ENCODE data around the gene NECTIN1. TPM values are rescaled to one million over a fixed set of nuclear protein-coding genes. Genes with fewer than 3 reads are reported as not detected.

NECTIN1 gene
- total and polyA plus RNA-seq, 2 of the 13 experiments (the other 11 are each of a cell fraction or from before 2014, with no cell fraction given), result 3.9 to 7.3 TPM

DNA sequence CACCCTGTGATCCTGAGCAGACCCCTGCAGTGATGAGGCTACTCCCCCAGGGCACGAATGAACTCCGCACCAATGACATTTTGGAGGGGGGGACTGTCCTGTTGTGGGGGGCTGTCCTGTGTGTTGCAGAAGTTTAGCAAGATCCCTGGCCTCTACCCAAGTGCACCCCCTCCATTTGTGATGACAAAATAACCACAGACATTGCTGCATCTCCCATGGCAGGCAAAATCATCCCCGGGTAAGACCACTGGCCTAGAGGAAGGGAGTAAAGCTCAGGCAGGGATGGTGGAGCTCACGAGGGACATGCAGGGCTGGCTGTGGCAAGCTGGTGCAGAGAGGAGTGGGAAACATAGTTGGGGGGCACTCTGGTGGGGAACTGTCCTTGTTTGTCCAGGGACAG is 40.6 kb downstream of the NECTIN1 start (continued):
- TF ChIP-seq, protein P1, sequence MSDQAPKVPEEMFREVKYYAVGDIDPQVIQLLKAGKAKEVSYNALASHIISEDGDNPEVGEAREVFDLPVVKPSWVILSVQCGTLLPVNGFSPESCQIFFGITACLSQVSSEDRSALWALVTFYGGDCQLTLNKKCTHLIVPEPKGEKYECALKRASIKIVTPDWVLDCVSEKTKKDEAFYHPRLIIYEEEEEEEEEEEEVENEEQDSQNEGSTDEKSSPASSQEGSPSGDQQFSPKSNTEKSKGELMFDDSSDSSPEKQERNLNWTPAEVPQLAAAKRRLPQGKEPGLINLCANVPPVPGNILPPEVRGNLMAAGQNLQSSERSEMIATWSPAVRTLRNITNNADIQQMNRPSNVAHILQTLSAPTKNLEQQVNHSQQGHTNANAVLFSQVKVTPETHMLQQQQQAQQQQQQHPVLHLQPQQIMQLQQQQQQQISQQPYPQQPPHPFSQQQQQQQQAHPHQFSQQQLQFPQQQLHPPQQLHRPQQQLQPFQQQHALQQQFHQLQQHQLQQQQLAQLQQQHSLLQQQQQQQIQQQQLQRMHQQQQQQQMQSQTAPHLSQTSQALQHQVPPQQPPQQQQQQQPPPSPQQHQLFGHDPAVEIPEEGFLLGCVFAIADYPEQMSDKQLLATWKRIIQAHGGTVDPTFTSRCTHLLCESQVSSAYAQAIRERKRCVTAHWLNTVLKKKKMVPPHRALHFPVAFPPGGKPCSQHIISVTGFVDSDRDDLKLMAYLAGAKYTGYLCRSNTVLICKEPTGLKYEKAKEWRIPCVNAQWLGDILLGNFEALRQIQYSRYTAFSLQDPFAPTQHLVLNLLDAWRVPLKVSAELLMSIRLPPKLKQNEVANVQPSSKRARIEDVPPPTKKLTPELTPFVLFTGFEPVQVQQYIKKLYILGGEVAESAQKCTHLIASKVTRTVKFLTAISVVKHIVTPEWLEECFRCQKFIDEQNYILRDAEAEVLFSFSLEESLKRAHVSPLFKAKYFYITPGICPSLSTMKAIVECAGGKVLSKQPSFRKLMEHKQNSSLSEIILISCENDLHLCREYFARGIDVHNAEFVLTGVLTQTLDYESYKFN (CRISPR knock-in tag; conservative IDR thresholded peaks at IDR 0.05), result no peak
- no peak for TF ChIP-seq RELA (CRISPR knock-in tag; IDR thresholded peaks at IDR 0.05)
- TF ChIP-seq ZNF547 (CRISPR knock-in tag; IDR thresholded peaks at IDR 0.05), result no peak
- no peak for TF ChIP-seq TGIF2 (CRISPR knock-in tag; IDR thresholded peaks at IDR 0.05)
- TF ChIP-seq HOXA9 (CRISPR knock-in tag; IDR thresholded peaks at IDR 0.05; ENCODE audit: borderline replicate concordance), result no peak
- TF ChIP-seq RBFOX2 (IDR thresholded peaks at IDR 0.05; ENCODE audit: low read depth, low read length), result no peak
- no peak for TF ChIP-seq NFYB (CRISPR knock-in tag; IDR thresholded peaks at IDR 0.05)
- TF ChIP-seq NFRKB (IDR thresholded peaks at IDR 0.05), result no peak
- TF ChIP-seq, protein P2, sequence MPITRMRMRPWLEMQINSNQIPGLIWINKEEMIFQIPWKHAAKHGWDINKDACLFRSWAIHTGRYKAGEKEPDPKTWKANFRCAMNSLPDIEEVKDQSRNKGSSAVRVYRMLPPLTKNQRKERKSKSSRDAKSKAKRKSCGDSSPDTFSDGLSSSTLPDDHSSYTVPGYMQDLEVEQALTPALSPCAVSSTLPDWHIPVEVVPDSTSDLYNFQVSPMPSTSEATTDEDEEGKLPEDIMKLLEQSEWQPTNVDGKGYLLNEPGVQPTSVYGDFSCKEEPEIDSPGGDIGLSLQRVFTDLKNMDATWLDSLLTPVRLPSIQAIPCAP (CRISPR knock-in tag; IDR thresholded peaks at IDR 0.05; ENCODE audit: low read depth), result no peak
- TF ChIP-seq ZNF317 (CRISPR knock-in tag; IDR thresholded peaks at IDR 0.05), result no peak
- TF ChIP-seq ZNF556 (CRISPR knock-in tag; IDR thresholded peaks at IDR 0.05; ENCODE audit: borderline replicate concordance), result no peak
- TF ChIP-seq STAT5B (CRISPR knock-in tag; IDR thresholded peaks at IDR 0.05), result no peak
- TF ChIP-seq, protein P3, sequence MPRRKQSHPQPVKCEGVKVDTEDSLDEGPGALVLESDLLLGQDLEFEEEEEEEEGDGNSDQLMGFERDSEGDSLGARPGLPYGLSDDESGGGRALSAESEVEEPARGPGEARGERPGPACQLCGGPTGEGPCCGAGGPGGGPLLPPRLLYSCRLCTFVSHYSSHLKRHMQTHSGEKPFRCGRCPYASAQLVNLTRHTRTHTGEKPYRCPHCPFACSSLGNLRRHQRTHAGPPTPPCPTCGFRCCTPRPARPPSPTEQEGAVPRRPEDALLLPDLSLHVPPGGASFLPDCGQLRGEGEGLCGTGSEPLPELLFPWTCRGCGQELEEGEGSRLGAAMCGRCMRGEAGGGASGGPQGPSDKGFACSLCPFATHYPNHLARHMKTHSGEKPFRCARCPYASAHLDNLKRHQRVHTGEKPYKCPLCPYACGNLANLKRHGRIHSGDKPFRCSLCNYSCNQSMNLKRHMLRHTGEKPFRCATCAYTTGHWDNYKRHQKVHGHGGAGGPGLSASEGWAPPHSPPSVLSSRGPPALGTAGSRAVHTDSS (CRISPR knock-in tag; conservative IDR thresholded peaks at IDR 0.05), result no peak
- TF ChIP-seq, protein P4, sequence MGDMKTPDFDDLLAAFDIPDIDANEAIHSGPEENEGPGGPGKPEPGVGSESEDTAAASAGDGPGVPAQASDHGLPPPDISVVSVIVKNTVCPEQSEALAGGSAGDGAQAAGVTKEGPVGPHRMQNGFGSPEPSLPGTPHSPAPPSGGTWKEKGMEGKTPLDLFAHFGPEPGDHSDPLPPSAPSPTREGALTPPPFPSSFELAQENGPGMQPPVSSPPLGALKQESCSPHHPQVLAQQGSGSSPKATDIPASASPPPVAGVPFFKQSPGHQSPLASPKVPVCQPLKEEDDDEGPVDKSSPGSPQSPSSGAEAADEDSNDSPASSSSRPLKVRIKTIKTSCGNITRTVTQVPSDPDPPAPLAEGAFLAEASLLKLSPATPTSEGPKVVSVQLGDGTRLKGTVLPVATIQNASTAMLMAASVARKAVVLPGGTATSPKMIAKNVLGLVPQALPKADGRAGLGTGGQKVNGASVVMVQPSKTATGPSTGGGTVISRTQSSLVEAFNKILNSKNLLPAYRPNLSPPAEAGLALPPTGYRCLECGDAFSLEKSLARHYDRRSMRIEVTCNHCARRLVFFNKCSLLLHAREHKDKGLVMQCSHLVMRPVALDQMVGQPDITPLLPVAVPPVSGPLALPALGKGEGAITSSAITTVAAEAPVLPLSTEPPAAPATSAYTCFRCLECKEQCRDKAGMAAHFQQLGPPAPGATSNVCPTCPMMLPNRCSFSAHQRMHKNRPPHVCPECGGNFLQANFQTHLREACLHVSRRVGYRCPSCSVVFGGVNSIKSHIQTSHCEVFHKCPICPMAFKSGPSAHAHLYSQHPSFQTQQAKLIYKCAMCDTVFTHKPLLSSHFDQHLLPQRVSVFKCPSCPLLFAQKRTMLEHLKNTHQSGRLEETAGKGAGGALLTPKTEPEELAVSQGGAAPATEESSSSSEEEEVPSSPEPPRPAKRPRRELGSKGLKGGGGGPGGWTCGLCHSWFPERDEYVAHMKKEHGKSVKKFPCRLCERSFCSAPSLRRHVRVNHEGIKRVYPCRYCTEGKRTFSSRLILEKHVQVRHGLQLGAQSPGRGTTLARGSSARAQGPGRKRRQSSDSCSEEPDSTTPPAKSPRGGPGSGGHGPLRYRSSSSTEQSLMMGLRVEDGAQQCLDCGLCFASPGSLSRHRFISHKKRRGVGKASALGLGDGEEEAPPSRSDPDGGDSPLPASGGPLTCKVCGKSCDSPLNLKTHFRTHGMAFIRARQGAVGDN (CRISPR knock-in tag; IDR thresholded peaks at IDR 0.05), result no peak
- TF ChIP-seq ZNF343 (CRISPR knock-in tag; IDR thresholded peaks at IDR 0.05), result no peak

All from HepG2 (cell line).